H9 (cell line): ENCODE data around the gene HIP1. TPM values are rescaled to one million over a fixed set of nuclear protein-coding genes. Genes with fewer than 3 reads are reported as not detected.

Experiments
- DNase-seq: peaks from one replicate; pipeline ENCODE4 v3.0.0-alpha.2; 2017
- H2AFZ ChIP-seq: one replicate; pipeline ENCODE4 v1.6.1; 2013; ENCODE audit warnings: mild to moderate bottlenecking, low read length, control low read depth, moderate library complexity
- H2AK5ac ChIP-seq: 2 replicates; pipeline ENCODE4 v1.6.1; 2013; ENCODE audit warnings: low read length, control low read depth, mixed read lengths; ENCODE audit not compliant: insufficient read length
- H2BK120ac ChIP-seq: one replicate; pipeline ENCODE4 v1.6.1; 2013; ENCODE audit warnings: low read depth, mild to moderate bottlenecking, low read length, control low read depth, inconsistent platforms; ENCODE audit not compliant: poor library complexity, severe bottlenecking
- H2BK12ac ChIP-seq: 2 replicates; pipeline ENCODE4 v1.6.1; 2013; ENCODE audit warnings: low read length, control low read depth, mixed read lengths, low read depth; ENCODE audit not compliant: insufficient read length
- H2BK15ac ChIP-seq: 2 replicates; pipeline ENCODE4 v1.6.1; 2013; ENCODE audit warnings: low read depth, low read length, control low read depth
- H2BK20ac ChIP-seq: one replicate; pipeline ENCODE4 v1.6.1; 2013; ENCODE audit warnings: low read depth, mild to moderate bottlenecking, low read length, control low read depth, inconsistent platforms; ENCODE audit not compliant: poor library complexity, severe bottlenecking
- H2BK5ac ChIP-seq: 2 replicates; pipeline ENCODE4 v1.6.1; 2013; ENCODE audit warnings: low read length, control low read depth, mixed read lengths; ENCODE audit not compliant: insufficient read length
- H3K14ac ChIP-seq: 2 replicates; pipeline ENCODE4 v1.6.1; 2013; ENCODE audit warnings: low read length, control low read depth; ENCODE audit not compliant: insufficient read depth
- H3K18ac ChIP-seq: 2 replicates; pipeline ENCODE4 v1.6.1; 2013; ENCODE audit warnings: low read depth, mild to moderate bottlenecking, mixed read lengths, low read length, control low read depth; ENCODE audit not compliant: insufficient read length
- H3K23ac ChIP-seq: 2 replicates; pipeline ENCODE4 v1.6.1; 2013; ENCODE audit warnings: low read length, control low read depth, mixed read lengths, low read depth; ENCODE audit not compliant: insufficient read length
- H3K23me2 ChIP-seq: 2 replicates; pipeline ENCODE4 v1.6.1; 2013; ENCODE audit warnings: low read depth, mild to moderate bottlenecking, mixed read lengths, low read length, control low read depth; ENCODE audit not compliant: insufficient read length, poor library complexity, severe bottlenecking
- H3K27ac ChIP-seq: 2 replicates; pipeline ENCODE4 v1.5.1; 2013; ENCODE audit warnings: low read length, control low read depth, mixed read lengths, low read depth; ENCODE audit not compliant: insufficient read length
- H3K27me3 ChIP-seq: 2 replicates; pipeline ENCODE4 v1.6.1; 2013; ENCODE audit warnings: low read length, control low read depth, inconsistent platforms; ENCODE audit not compliant: insufficient read depth
- H3K4ac ChIP-seq: 2 replicates; pipeline ENCODE4 v1.6.1; 2013; ENCODE audit warnings: low read depth, mild to moderate bottlenecking, control low read depth, inconsistent platforms, low read length, moderate library complexity
- H3K4me1 ChIP-seq: 2 replicates; pipeline ENCODE4 v1.6.1; 2013; ENCODE audit warnings: low read length, control low read depth, inconsistent platforms; ENCODE audit not compliant: insufficient read depth
- H3K4me2 ChIP-seq: 2 replicates; pipeline ENCODE4 v1.6.1; 2013; ENCODE audit warnings: low read length, control low read depth, mixed read lengths; ENCODE audit not compliant: insufficient read length, insufficient read depth
- H3K56ac ChIP-seq: 2 replicates; pipeline ENCODE4 v1.6.1; 2013; ENCODE audit warnings: low read depth, mild to moderate bottlenecking, mixed read lengths, low read length, control low read depth; ENCODE audit not compliant: insufficient read length
- H3K79me1 ChIP-seq: 2 replicates; pipeline ENCODE4 v1.6.1; 2013; ENCODE audit warnings: low read depth, mild to moderate bottlenecking, moderate library complexity, low read length, control low read depth, inconsistent platforms; ENCODE audit not compliant: insufficient read depth, poor library complexity, severe bottlenecking
- H3K79me2 ChIP-seq: 2 replicates; pipeline ENCODE4 v1.6.1; 2013; ENCODE audit warnings: low read length, control low read depth, inconsistent platforms; ENCODE audit not compliant: insufficient read depth
- H3K9ac ChIP-seq: 2 replicates; pipeline ENCODE4 v1.6.1; 2013; ENCODE audit warnings: low read length, control low read depth, mixed read lengths; ENCODE audit not compliant: insufficient read length; ENCODE audit errors: extremely low read depth
- H3K9me3 ChIP-seq: one replicate; pipeline ENCODE4 v1.6.1; 2013; ENCODE audit warnings: low read depth, low read length, inconsistent platforms; ENCODE audit not compliant: control insufficient read depth
- H3T11ph ChIP-seq: one replicate; pipeline ENCODE4 v1.6.1; 2013; ENCODE audit warnings: mild to moderate bottlenecking, low read length, control low read depth, inconsistent platforms
- H4K20me1 ChIP-seq: one replicate; pipeline ENCODE4 v1.6.1; 2013; ENCODE audit not compliant: control insufficient read depth, insufficient read length, insufficient read depth
- H4K5ac ChIP-seq: 2 replicates; pipeline ENCODE4 v1.6.1; 2013; ENCODE audit warnings: low read depth, mild to moderate bottlenecking, mixed read lengths, low read length, control low read depth; ENCODE audit not compliant: insufficient read length
- H4K8ac ChIP-seq: replicated peaks from 2 replicates; pipeline ENCODE4 v1.6.1; 2013; ENCODE audit warnings: low read length, control low read depth, mixed read lengths, low read depth; ENCODE audit not compliant: insufficient read length
- H4K91ac ChIP-seq: 2 replicates; pipeline ENCODE4 v1.6.1; 2013; ENCODE audit warnings: low read depth, mild to moderate bottlenecking, moderate library complexity, mixed read lengths, low read length, control low read depth; ENCODE audit not compliant: insufficient read length
- H3K27ac Mint-ChIP-seq, 3 experiments: 2 replicates in 2 of 3; 3 replicates in 1 of 3; pipeline ENCODE4 v1.8.0; 2020 to 2021; ENCODE audit warnings: mixed read lengths in 3 of 3, mild to moderate bottlenecking in 1 of 3, moderate library complexity in 1 of 3
- H3K27me3 Mint-ChIP-seq: 2 replicates; pipeline ENCODE4 v1.8.0; 2021; ENCODE audit warnings: low read depth, mild to moderate bottlenecking, moderate library complexity, mixed read lengths
- H3K36me3 Mint-ChIP-seq, 3 experiments: 2 replicates in 2 of 3; 3 replicates in 1 of 3; pipeline ENCODE4 v1.8.0; 2020 to 2021; ENCODE audit warnings: low read depth in 3 of 3, mixed read lengths in 3 of 3; ENCODE audit not compliant: insufficient read depth in 1 of 3
- H3K4me1 Mint-ChIP-seq, 2 experiments: 2 replicates each; pipeline ENCODE4 v1.8.0; 2020; ENCODE audit warnings: mixed read lengths in 2 of 2
- H3K4me3 Mint-ChIP-seq, 2 experiments: 2 replicates in 1 of 2; 3 replicates in 1 of 2; pipeline ENCODE4 v1.8.0; 2020 to 2021; ENCODE audit warnings: mild to moderate bottlenecking in 2 of 2, mixed read lengths in 2 of 2, moderate library complexity in 1 of 2
- H3K9me3 Mint-ChIP-seq, 2 experiments: 2 replicates in 1 of 2; 3 replicates in 1 of 2; pipeline ENCODE4 v1.8.0; 2020; ENCODE audit warnings: mild to moderate bottlenecking in 2 of 2, mixed read lengths in 2 of 2, moderate library complexity in 1 of 2
- WGBS: extraction: QIAGEN DNeasy Blood & Tissue Kit; methylation state at CpG from one replicate; pipeline ENCODE4 v1.1.7; 2013; ENCODE audit warnings: missing lambda C conversion rate, low lambda C conversion rate, mixed read lengths; ENCODE audit not compliant: insufficient read length; ENCODE audit errors: extremely low coverage; 5-methylcytosine and 5-hydroxymethylcytosine counted together
- total RNA-seq: library from RNA; stranded (reverse); gene quantifications from 2 replicates; pipeline ENCODE4 v1.2.1, GENCODE V29; 2021
- TF ChIP-seq, protein P1 (sequence below): fragments of 200-600 bp; sonication (generic); conservative IDR thresholded peaks from 3 replicates; pipeline ENCODE4 v1.8.0; 2021; ENCODE audit warnings: antibody characterized with exemption, mild to moderate bottlenecking

The HIP1 gene
- total RNA-seq, 1 experiment from 2014 or later: 87.5 TPM

DNA sequence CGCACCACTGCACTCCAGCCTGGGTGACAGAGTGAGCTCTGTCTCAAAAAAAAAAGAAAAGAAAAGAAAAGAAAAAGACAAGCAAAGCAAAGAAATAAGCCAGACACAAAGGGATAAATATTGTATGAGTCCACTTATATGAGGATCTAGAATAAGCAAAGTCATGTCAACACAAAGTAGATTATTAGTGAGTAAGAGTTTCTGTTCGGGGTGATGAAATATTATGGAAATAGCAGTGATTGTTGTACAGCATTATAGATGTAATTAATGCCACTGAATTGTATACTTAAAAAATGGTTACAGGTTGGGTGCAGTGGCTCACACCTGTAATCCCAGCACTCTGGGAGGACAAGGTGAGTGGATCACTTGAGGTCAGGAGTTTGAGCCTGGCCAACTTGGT is 83.2 kb downstream of the HIP1 start:
- DNase-seq: no peak
- H3K27me3 ChIP-seq: no peaks in the 10 kb centered on the region
- H3K14ac ChIP-seq: no peak overlapping the region
- H3K4ac ChIP-seq: no peak overlapping the region
- no peak overlapping the region for H2BK20ac ChIP-seq
- no peak overlapping the region for H3K9ac ChIP-seq
- H2BK5ac ChIP-seq: no peak overlapping the region
- Mint-ChIP-seq H3K9me3 (no peaks in the 10 kb centered on the region), H3K36me3 (peaks cover 0 to 8% (median 0%) of the 10 kb centered on the region in 3 experiments; a peak in 2 of 7 replicates), H3K4me3 (no peak overlapping the region), H3K27me3 (no peaks in the 10 kb centered on the region; the same call in 1 of the 2 replicates), H3K4me1 (peaks cover 7 to 12% of the 10 kb centered on the region in 2 experiments), H3K27ac (no peak overlapping the region; a peak in 1 of 7 replicates)
- no peaks in the 10 kb centered on the region for H4K20me1 ChIP-seq
- H3K79me2 ChIP-seq: no peaks in the 10 kb centered on the region
- H2BK15ac ChIP-seq: no peak overlapping the region
- H3K18ac ChIP-seq: no peak overlapping the region
- H3K4me2 ChIP-seq: no peak overlapping the region
- H3K79me1 ChIP-seq: no peaks in the 10 kb centered on the region
- no peak overlapping the region for H2BK12ac ChIP-seq
- H3K4me1 ChIP-seq: no peaks in the 10 kb centered on the region
- H3K23ac ChIP-seq: no peak overlapping the region
- WGBS: no CpG with 5 or more reads among the region's 2 CpGs
- no peak overlapping the region for H4K8ac ChIP-seq
- H3K9me3 ChIP-seq: no peaks in the 10 kb centered on the region
- H2AK5ac ChIP-seq: no peak overlapping the region
- no peaks in the 10 kb centered on the region for H3K23me2 ChIP-seq
- no peak overlapping the region for H3T11ph ChIP-seq
- no peak overlapping the region for H3K27ac ChIP-seq
- TF ChIP-seq, protein P1, sequence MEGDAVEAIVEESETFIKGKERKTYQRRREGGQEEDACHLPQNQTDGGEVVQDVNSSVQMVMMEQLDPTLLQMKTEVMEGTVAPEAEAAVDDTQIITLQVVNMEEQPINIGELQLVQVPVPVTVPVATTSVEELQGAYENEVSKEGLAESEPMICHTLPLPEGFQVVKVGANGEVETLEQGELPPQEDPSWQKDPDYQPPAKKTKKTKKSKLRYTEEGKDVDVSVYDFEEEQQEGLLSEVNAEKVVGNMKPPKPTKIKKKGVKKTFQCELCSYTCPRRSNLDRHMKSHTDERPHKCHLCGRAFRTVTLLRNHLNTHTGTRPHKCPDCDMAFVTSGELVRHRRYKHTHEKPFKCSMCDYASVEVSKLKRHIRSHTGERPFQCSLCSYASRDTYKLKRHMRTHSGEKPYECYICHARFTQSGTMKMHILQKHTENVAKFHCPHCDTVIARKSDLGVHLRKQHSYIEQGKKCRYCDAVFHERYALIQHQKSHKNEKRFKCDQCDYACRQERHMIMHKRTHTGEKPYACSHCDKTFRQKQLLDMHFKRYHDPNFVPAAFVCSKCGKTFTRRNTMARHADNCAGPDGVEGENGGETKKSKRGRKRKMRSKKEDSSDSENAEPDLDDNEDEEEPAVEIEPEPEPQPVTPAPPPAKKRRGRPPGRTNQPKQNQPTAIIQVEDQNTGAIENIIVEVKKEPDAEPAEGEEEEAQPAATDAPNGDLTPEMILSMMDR: no peak
- H2BK120ac ChIP-seq: no peak overlapping the region
- H4K91ac ChIP-seq: no peak overlapping the region
- H4K5ac ChIP-seq: no peak overlapping the region
- H2AFZ ChIP-seq: no peak overlapping the region
- H3K56ac ChIP-seq: no peak overlapping the region
